Peyer's patch (tissue), 4 donors: ENCODE results near the gene TTC28. TPM values are rescaled to one million over a fixed set of nuclear protein-coding genes. Genes with fewer than 3 reads are reported as not detected.

ENCODE experiments used
- DNase-seq, 3 donors: peaks; one replicate each; pipeline ENCODE4 v3.0.0-alpha.2; 2017 to 2019
- H3K27ac ChIP-seq, 4 donors: fragments of 200-600 bp; sonication (generic); one replicate each; pipeline ENCODE4 v1.5.1; 2016 to 2019
- H3K27me3 ChIP-seq, 2 donors: fragments of 200-600 bp; sonication (generic); one replicate each; pipeline ENCODE4 v1.5.1; 2019
- H3K36me3 ChIP-seq, 3 donors: fragments of 200-600 bp; sonication (generic); one replicate each; pipeline ENCODE4 v1.5.1; 2016 to 2019
- H3K4me1 ChIP-seq, 4 donors: fragments of 200-600 bp; sonication (generic); one replicate each; pipeline ENCODE4 v1.5.1; 2016 to 2019
- H3K4me3 ChIP-seq, 4 donors: fragments of 200-600 bp; sonication (generic); 1 replicate in 3 of 4; 2 replicates in 1 of 4; pipeline ENCODE4 v1.5.1; 2016 to 2019; ENCODE audit warnings: mild to moderate bottlenecking in 1 of 4
- H3K9me3 ChIP-seq, 4 donors: fragments of 200-600 bp; sonication (generic); one replicate each; pipeline ENCODE4 v1.5.1; 2016 to 2019; ENCODE audit warnings: mild to moderate bottlenecking in 1 of 4
- POLR2A ChIP-seq, 2 donors: fragments of 450-650 bp; IDR thresholded peaks; one replicate each; pipeline ENCODE4 v1.5.1; 2017; ENCODE audit warnings: antibody characterized with exemption in 2 of 2, mild to moderate bottlenecking in 2 of 2, moderate library complexity in 2 of 2
- total RNA-seq, 4 donors: library from RNA; depleted of rRNA; stranded (reverse); fragments of >200 nt; gene quantifications; one replicate each; pipeline ENCODE4 v1.1.0, GENCODE V29; 2016
- TF ChIP-seq, protein P1 (sequence below), 6 experiments: fragments of 450-650 bp in 4 of 6; fragments of 200-600 bp in 2 of 6; sonication (generic) in 1 of 6; IDR thresholded peaks; one replicate each; pipeline ENCODE4 v1.5.1; 2017 to 2019; ENCODE audit warnings: antibody characterized with exemption in 6 of 6, mild to moderate bottlenecking in 3 of 6, moderate library complexity in 1 of 6

The TTC28 gene
- total RNA-seq, 4 donors from 2014 or later: 9.1 to 46.4 (median 35.2) TPM

- Histone ChIP-seq H3K27ac (no peak overlapping the region), H3K36me3 (no peaks in the 10 kb centered on the region), H3K9me3 (no peaks in the 10 kb centered on the region), H3K27me3 (no peaks in the 10 kb centered on the region), H3K4me3 (no peak overlapping the region), H3K4me1 (peaks cover 0 to 24% (median 0%) of the 10 kb centered on the region in 4 donors)
- DNase-seq: no peak
- no peak for TF ChIP-seq POLR2A (IDR thresholded peaks at IDR 0.05)
- TF ChIP-seq, protein P1, sequence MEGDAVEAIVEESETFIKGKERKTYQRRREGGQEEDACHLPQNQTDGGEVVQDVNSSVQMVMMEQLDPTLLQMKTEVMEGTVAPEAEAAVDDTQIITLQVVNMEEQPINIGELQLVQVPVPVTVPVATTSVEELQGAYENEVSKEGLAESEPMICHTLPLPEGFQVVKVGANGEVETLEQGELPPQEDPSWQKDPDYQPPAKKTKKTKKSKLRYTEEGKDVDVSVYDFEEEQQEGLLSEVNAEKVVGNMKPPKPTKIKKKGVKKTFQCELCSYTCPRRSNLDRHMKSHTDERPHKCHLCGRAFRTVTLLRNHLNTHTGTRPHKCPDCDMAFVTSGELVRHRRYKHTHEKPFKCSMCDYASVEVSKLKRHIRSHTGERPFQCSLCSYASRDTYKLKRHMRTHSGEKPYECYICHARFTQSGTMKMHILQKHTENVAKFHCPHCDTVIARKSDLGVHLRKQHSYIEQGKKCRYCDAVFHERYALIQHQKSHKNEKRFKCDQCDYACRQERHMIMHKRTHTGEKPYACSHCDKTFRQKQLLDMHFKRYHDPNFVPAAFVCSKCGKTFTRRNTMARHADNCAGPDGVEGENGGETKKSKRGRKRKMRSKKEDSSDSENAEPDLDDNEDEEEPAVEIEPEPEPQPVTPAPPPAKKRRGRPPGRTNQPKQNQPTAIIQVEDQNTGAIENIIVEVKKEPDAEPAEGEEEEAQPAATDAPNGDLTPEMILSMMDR (IDR thresholded peaks at IDR 0.05): no peak
Observed at GRCh38 chr22:28462901-28463300, 216.7 kb downstream of the TTC28 start.

DNA sequence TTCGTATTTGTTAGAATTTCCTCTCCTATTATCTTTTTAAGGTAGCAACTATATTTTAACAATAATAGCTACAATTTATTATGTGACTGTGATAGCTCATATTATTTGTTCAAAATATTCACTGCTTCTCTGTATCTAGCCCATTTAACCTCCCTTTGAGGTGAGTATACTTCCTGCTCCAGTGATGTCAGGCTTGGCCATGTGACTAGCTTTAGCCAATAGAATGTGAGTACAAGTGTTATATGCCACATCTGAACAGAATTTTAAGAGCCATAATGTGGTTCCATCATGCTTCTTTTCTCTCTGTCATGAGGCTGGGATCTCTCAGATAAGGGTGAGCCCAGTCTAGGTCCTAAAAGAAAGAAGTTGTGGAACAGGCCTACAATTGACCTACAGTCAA, 217.6 kb downstream of the TTC28 start:
- TF ChIP-seq POLR2A (IDR thresholded peaks at IDR 0.05): no peak
- TF ChIP-seq, protein P1 (IDR thresholded peaks at IDR 0.05): no peak
- H3K36me3 ChIP-seq: no peaks in the 10 kb centered on the region
- no peak overlapping the region for H3K27ac ChIP-seq
- no peak for DNase-seq
- H3K4me3 ChIP-seq: no peak overlapping the region
- no peaks in the 10 kb centered on the region for H3K27me3 ChIP-seq
- peaks cover 0 to 24% (median 0%) of the 10 kb centered on the region in 4 donors for H3K4me1 ChIP-seq
- H3K9me3 ChIP-seq: no peaks in the 10 kb centered on the region

DNA sequence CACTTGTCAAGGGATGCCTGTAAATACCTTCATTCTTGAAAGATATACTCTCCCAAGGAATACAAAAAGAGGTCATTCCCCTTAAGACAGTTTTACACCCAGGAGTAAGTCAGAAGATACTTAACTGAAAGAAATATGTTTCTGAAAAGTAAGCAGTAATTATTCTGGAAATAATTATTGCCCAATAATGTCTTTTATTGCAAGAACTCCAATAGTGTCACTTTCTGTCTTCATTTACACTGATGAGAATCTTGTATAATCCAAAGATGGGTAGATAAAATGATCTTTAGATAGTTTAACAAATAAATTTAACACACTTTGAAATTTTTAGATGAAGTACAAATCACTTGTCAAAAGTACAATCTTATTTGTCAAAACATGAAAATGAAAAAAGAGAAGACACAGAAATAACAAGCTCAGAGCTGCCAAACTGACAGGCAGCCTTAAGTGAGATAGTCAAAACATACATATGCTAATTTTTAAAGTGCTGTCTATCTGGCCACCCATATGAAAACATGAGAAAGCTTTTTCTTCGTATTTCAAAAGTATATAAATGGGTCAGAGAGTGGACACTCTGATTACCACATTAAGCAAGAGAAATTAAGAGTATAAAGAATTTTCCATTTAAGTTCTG, 225.1 kb downstream of the TTC28 start:
- Histone ChIP-seq H3K36me3 (no peaks in the 10 kb centered on the region), H3K27ac (no peak overlapping the region), H3K27me3 (no peaks in the 10 kb centered on the region), H3K4me1 (no peaks in the 10 kb centered on the region), H3K9me3 (no peaks in the 10 kb centered on the region), H3K4me3 (no peak overlapping the region)
- no peak for DNase-seq
- TF ChIP-seq POLR2A (IDR thresholded peaks at IDR 0.05): no peak
- TF ChIP-seq, protein P1 (IDR thresholded peaks at IDR 0.05): no peak

DNA sequence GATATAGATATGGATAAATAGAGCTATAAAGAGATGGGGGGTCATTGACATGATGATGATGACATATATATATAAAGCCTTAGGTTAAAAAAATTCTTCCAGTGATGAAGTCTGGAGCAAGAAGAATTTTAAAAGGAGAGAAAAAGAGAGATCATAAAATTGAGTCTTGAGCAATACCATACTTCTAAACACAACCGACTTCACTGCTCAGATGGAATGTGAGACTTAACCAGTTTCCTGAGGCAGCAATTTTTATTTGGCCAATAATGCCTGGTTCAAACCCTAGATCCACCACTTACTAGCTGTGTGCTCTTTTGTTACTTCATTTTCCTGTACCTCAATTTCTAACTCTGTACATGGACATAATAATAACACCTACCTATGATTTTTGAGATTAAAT, 229.5 kb downstream of the TTC28 start:
- no peak for DNase-seq
- Histone ChIP-seq H3K4me3 (no peak overlapping the region), H3K4me1 (no peaks in the 10 kb centered on the region), H3K9me3 (no peaks in the 10 kb centered on the region), H3K36me3 (no peaks in the 10 kb centered on the region), H3K27ac (no peak overlapping the region), H3K27me3 (no peaks in the 10 kb centered on the region)
- no peak for TF ChIP-seq POLR2A (IDR thresholded peaks at IDR 0.05)
- TF ChIP-seq, protein P1 (IDR thresholded peaks at IDR 0.05): no peak

GRCh38 chr22:28449041-28449440, 230.6 kb downstream of the TTC28 start:
- no peak for DNase-seq
- Histone ChIP-seq H3K36me3 (no peaks in the 10 kb centered on the region), H3K4me3 (no peak overlapping the region), H3K27ac (no peak overlapping the region), H3K4me1 (no peaks in the 10 kb centered on the region), H3K9me3 (no peaks in the 10 kb centered on the region), H3K27me3 (no peaks in the 10 kb centered on the region)
- TF ChIP-seq POLR2A (IDR thresholded peaks at IDR 0.05): no peak
- TF ChIP-seq, protein P1 (IDR thresholded peaks at IDR 0.05): no peak

DNA sequence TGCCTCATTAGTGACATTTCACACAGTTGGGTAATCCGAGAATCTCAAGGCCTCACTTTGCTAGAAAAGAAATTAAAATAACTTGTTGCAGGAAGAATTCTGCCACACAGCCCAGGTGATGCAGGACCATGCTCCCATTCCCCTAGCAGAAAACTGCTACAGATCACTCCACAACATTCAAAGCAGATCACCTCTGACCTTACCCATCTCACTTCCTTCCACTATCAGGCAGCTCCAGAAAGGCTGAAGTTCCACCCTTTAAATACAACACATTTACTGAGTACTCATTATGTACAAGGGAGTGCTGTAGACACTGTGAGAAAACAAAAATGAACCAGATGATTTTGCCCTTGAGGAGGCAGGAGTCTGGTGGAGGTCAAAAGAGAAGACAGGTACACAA, 231.0 kb downstream of the TTC28 start:
- no peaks in the 10 kb centered on the region for H3K9me3 ChIP-seq
- no peak for DNase-seq
- H3K4me3 ChIP-seq: no peak overlapping the region
- H3K27ac ChIP-seq: no peak overlapping the region
- H3K27me3 ChIP-seq: no peaks in the 10 kb centered on the region
- TF ChIP-seq, protein P1 (IDR thresholded peaks at IDR 0.05): no peak
- TF ChIP-seq POLR2A (IDR thresholded peaks at IDR 0.05): no peak
- H3K36me3 ChIP-seq: no peaks in the 10 kb centered on the region
- H3K4me1 ChIP-seq: no peaks in the 10 kb centered on the region
